Nucleus accumbens (tissue), 56 donors: ENCODE data around the gene PPP3R1.

Source experiments
- DNase-seq, 56 donors: peaks; one replicate each; lab custom pipeline; 2025; lab: John Stamatoyannopoulos, UW

The PPP3R1 gene, protein sequence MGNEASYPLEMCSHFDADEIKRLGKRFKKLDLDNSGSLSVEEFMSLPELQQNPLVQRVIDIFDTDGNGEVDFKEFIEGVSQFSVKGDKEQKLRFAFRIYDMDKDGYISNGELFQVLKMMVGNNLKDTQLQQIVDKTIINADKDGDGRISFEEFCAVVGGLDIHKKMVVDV

DNA sequence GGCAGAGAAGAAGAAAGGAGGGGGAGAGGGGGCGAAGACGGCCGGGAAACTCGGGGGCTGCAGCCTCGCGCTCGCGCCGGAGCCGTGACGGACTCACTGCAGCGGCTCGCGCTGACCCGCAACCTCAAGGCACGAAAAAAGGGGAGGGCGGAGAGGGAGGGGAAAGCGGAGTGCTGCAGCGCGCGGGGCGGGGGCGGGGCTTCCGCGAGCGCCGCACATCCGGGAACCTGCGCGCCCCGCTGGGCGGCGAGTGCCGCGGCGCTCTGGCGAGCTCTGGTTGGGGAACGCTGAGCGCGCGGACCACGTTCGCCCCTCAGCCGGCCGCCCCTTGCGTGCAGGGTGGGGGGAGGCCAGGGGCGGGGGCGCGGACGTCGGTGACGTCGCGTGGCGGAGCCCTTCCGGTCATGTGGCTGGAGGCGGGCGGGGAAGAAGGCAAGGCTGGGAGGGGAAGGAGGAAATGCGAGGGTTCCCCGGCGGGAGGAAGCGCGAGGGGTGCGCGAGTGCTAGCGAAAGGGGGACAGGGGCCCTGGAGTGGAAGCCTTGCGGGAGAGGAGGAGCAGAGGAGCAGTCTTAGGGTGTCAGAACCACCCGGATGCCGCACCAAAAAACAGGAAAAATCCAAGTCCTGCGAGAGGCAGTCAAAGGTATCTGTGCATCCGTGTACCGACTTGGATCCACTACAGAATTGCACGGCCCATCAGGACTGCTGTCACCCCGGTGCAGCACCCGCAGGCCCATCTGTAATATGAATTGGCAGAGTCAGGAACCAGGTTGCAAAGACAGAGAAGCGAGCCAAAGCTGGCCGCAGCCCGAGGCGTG, at the start of gene PPP3R1:
TSS of gene PPP3R1 (minus strand) at position 133 of the 819 bp plus-strand sequence. CDS start 405 bp downstream, outside the sequence.
- DNase-seq = peak; percentile 56 to 98 (median 95)

DNA sequence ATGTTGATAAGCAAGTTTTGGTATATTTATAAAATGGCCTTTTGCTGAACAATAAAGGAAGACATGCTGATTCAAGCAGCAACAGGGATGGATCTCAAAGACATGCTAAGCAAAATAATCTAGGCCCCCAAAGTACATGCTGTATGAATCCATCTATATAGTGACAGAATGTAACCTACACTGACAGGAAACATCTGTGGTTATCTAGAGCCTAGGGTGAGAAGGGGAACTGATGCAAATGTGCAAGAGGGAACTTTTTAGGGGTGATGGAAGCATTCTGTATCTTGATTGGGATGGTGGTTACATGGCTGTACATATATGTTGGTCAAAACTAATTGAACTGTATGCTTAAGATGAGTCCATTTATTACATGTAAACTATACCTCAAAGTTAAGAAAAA, 43.2 kb upstream of the PPP3R1 start:
- DNase-seq = no peak

DNA sequence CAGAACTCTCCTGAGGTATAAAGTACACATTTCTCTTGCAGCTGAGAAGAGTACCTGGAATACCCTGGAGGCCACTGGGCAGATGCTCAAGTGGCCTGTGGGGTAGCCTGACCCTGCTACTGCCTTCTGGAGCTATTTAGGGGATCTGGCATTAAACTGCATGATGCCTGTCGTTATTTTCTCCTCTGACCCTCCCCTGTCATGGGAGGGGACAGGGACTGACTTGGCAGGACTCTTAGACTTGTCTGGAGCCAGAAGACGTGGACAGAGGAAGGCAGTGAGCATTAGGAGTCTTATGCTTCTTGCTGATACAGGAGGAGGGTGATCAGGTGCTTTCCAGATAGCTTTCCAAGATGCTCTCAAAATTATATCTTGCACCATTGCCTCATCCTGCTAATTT, 42.6 kb upstream of the PPP3R1 start:
- no peak for DNase-seq

DNA sequence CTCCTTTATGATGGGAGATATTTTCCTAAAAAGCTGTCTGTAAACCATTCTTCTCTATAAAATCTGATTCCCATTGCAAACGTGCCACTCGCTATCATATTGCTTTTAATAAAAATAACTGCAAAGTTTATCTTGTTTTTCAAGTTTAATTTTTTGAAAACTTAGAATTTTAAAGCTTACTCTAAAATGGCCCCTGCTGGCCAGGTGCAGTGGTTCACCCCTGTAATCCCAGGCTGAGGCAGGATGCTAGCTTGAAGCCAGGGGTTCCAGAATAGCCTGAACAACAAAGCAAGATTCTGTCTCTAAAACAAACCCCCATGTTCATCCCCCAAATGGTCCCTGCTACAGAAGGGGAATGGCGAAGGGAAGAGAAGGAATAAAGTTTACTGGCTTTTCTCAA, 41.9 kb upstream of the PPP3R1 start:
- DNase-seq = no peak

DNA sequence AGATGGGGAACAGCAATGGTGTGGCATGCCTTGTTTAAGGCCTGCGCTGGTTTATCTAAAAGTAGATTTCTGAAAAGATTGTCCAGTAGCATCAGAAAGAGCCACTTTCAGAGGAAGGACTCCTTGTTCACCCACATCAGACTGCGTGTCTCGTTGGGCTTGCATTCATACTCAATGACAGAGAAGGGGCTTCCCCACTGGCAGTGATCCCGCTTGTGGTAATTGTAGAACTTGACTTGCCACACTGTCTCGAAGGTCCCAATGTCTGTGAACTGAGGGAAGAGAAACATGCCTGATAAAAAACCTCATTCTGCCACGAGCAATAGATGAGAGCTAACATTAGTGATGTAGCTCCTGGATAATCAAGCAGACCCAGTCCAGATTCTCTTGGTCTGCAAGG, 41.4 kb upstream of the PPP3R1 start:
- no peak for DNase-seq

DNA sequence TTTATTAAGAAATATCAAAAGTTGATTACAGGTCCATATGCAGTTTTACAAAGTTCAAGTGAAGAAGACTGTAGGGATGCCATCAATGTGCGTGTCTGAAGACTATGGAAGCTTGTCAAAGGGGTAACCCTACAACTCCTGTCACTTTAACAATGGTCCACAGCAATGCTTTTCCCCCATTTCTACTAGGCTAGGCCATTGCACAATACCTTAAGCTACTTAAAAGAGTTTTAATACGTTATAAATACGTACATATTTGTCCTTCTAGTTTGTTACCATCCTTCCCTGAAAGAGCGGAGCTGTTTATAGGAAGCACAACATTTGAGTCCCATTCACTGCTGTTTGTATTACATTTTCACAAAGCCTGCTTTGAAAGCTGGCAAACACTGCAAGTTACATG, 40.7 kb upstream of the PPP3R1 start:
- no peak for DNase-seq

DNA sequence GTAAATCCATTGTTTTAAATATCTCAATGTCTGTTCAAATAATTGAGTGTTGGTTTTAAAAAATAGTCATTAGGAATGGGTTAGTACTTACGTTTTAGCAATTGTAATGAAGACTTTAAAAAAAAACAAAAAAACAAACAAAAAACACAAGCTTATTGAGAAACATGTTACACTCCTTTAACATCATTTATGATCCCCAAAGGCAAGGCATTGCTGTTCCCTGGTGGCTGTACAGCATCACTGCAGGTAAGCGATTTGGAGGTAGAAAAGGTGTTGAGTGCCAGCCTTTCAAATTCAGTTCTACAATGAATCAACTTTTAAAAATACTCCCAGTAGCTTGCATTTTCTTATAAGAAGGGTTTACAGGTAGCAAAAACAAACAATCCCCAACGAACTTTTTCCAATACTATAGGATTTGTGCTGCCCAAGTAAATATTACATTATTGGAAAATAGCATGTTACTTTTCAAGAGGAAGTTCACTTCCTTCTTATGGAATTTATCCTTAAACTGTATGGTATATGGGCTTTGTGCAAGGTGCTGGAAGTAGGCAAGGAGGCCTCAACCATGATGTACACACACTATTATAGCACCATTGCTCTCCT, 39.9 kb upstream of the PPP3R1 start:
- peak in 7 of 56 donors; percentile 8 to 32 (median 19) for DNase-seq

DNA sequence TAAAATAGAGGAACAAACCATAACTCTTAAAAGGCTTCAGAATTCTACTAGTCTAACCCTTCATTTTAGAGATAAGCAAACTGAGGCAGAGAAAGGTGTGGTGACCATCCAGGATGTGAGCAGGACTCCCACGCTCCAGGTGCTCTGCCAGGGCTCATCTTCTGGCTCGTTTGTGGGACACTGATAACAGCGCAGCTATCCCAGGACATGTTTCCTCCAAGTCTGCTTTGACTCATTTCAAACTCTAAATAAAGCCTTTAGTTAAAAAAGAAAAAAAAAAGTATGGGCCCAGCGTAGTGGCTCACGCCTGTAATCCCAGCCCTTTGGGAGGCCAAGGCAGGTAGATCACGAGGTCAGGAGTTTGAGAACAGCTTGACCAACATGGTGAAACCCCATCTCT, 39.0 kb upstream of the PPP3R1 start:
- DNase-seq = no peak

DNA sequence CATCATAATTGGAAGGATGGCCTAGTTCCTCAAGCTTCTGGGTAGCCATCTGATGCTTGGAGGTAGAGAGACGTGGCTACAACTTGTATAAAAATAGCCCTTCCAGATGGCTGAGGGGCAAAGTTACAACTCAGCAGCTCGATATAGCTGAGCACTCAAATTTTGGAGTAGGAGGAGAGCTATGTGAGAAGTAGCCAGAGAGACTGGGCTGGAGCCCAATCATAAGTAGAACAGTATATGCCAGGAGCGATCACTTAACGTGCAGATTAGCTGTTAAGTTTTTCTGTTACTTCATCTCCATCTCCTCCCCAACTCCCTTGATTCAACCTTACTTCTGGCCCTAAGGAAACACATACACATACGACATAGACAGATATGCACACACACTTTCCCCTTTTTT, 38.6 kb upstream of the PPP3R1 start:
- no peak for DNase-seq

DNA sequence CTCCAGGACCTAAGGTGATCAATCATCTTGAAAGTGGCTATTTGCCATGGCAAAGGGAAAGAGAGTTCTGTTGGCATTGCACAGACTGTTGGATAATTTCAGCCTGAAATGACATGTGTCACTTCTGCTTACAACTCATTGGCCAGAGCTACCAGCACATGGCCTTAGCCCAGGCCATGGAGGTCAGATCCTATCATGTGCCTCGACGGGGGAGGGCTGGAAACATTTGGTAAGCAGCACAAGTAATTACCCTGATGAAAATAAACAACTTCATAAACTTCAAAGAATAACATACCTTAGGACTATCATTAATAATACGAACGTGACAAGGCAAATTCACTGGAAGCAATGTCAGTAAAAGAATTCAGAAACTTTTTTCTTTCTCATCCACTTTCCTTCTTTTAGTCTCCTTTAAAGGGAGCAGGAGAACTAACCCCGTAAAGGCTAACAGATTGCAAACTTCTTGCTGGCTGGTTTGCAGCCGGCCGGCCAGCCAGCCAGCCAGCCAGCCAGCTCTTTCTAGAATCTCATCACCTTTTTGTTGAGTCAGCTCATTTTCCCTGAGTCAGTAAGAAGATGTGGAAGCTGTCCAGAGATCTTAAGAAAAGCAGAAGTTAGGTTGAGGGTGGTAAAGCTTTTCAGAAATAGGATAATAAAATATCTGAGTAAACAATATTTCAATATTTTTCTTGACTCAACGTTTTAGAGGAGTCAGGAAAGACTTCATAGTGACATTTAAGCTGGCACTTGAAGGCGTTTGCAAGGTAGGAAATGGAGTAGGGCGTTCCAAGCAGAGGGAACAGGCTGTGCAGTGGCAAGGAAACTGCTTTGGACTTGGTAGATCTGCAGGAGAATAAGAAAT, 35.5 kb upstream of the PPP3R1 start:
- peak in 15 of 56 donors; percentile 3 to 53 (median 12) for DNase-seq

DNA sequence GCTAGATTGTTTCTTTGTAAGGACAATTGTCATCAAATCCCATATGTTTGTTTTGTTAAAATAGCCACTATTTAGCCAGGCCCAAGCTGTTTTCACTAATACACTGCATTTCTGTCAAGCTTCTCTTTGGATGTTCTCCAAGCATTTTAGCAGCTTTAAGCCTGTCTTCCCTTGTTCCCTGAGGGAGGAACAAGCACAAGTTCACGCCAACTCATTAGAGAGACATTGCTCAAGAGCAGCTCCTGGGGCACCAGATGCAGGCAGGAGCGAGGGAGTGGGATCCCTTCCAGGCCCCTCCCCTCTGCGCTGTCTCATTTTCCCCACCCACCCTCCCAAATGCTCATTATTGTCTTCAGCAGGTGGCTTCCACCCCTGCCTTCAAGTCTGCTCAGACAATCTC, 32.6 kb upstream of the PPP3R1 start:
- DNase-seq = peak in 40 of 56 donors; percentile 6 to 87 (median 44)

DNA sequence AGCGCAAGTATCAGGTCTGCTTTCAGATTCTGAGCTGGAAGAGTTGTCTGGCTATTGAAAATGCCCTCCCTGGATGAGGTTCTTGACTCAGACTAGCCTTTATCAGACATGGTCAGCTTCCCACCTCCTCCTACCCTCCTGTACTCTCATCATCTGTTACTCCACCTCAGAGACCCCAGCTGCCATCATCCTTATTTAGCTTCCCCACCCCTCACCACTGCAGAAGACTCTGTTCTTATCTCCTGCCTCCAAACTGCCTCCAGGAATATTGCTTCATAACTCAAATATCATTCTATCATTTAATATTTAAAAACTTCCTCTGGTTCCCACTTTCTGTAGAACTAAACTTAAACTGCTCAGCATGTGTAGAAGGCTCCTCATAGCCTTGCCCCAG, 31.1 kb upstream of the PPP3R1 start:
- DNase-seq = no peak

DNA sequence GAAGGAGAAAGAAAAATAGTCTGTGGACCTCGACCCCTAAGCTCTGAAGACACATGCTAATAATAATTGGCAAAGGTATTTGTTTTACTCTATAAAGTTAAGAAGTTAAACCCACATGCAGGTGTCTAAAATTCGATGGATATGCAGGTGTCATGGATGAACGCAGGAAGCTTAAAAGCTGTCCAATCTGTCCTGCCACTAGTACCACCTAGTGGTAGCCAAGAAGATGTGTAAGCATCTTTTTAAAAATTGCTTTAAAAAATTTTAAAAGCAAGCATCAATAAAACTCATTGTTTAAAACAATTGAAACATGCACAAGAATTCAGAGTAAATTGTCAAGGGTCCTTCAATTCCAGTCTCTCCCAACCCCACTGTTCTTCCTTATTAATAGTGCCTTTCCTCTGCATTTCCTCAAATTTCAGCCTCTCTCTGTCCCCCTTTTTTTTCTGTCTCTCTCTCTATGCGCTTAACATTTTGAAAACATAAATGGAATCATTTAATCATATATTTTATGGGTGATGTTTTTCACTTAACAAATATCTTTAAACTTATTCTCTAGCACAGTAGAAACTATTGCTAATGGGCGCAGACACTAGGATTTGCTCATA, 30.6 kb upstream of the PPP3R1 start:
- DNase-seq = peak in 4 of 56 donors; percentile 1 to 6 (median 4)

DNA sequence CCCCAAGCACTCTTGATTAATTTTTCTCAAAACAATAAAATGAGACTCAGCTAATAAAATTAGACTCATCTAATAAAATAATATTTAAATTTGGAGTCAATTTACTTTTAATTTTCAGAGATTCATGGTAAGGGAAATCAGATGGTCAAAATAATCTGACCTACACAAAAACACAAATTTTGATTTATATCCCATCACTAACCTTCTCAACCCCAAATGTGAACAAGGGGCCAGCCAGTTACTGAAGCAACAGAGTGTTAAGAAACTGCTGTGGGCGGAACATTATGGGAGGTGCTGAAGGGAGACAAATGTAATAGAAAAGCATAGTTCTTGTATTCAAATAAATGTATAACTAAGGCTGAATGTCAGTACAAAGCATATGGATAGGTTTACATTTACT, 28.5 kb upstream of the PPP3R1 start:
- DNase-seq = no peak

DNA sequence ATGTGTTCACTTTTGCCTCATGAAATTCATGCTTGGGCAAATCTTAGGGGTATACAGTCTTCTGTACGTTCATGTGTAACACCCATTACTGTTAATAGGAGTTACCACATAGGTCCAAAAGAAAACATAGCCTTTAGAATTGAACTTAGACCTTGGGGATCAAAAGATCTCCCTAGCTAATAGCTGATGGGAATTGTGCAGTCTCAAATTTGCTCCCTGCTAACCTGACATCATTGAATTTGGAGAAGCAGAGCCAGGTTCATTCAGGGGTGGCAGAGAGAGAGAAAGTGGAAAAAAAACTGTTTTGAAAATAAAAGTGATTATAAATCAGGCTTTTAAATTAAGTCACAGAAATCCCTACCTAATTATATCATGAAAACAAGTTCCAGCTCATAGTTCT, 28.0 kb upstream of the PPP3R1 start:
- DNase-seq = no peak

DNA sequence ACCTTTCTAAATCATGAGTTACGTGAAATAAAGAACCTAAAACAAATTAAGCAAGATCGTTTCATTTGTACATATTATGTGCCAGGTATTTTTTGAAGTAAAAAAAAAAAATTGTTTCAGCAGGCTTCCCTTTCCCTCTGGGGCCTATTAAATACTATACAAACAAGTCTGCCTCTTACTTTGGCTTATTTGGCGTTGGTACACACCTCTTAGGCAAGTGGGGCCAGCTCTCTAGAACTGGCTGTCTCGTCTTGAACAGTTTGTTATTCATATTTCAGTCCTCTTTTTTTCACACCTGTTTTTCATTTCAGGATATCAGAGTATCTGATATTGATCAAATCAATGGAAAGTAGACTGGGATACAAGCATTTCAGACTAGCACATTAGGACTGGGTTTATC, 27.4 kb upstream of the PPP3R1 start:
- no peak for DNase-seq

DNA sequence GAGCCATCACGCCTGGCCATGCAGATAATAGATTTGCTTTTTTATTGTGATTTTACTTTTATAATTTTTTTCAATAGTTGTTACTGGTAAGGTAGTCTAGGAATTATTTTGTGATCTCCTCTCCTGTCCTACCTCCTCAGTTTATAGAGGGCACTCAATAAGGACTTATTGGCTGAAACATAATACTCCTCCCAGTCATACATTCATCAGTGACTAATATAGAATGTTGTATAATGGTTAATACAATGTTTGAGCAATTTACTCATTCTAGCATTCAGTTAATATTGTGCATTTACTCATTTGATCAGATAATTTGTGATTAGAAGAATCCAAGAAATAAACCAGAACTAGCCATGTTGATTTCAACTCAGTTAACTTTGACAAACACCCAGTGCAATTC, 25.8 kb upstream of the PPP3R1 start:
- DNase-seq = no peak

DNA sequence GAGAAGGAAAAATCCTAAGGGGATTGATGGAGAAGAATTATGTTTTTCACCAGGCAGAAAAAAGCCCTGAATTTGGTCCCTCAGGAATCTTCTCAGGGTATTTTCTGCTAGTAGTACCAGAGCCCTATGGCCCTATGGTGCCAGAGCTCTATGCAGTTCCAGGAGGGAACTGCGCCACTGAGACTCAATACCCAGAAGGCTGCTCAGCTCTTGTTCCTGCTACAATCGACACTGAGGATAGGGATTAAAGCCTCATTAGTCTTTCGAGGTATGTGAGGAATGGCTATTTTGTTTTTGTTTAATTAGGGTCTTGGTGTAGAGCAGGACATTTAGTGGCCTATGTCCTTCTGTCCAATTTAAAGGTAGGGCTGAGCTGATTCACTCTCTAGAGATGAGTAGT, 21.7 kb upstream of the PPP3R1 start:
- DNase-seq = no peak

DNA sequence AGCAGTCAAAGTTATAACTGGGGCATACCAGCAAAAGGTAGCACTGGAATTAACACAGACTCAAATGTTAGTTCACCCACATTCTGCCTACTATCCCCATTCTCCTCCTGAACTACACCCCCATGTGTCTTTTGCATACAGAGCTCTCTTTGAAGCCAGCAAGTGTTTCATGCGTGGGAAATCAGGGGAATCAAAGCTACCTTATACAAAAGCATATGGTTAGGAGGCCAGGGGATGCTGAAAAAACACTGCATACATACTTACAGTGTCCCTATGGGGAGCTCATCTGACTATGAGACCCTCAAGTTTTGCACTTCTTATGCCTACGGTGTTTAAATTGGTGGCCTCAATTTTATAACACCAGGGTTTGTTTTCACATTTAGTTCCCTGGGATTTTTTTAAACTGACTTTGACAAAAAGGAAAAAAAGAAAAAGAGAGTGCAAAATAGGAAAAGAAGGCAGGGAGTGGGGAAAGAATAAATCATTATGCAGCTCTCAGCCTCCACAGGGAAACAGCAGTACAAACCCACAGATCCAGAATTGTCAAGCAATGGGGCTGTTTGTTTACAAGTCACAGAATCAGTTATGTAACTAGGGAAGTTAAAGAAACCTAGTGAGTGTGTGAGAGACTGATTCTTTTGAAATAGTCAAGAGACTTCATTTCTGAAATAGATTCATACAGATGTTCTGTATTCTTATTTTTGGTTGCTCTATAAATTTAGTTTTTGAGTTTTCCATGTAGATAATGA, 20.1 kb upstream of the PPP3R1 start:
- peak in 14 of 56 donors; percentile 7 to 55 (median 28) for DNase-seq

DNA sequence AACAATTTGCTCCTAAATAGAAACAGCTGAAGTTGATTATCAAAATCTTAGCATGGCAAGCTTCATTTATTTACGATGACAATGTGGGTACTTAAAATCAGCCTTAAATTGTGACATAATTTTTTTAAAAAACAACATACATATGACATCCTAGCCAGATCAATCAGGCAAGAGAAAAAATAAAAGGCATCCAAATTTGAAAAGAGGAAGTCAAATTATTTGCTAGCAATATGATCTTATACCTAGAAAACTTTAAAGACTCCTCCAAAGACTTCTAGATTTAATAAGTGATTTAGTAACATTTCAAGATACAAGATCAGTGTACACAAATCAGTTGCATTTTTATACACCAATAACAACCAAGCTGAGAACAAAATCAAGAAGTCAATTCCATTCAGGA, 14.3 kb upstream of the PPP3R1 start:
- no peak for DNase-seq
